K562 (cell line): Measurements from ENCODE around the gene PDLIM7. TPM values are rescaled to one million over a fixed set of nuclear protein-coding genes. Genes with fewer than 3 reads are reported as not detected.

ENCODE experiments used
- ATAC-seq: fragments of 200-7000 bp; cut with Tn5 transposase; 3 replicates; pipeline ENCODE4 v1.9.1; 2020; ENCODE audit warnings: moderate library complexity
- BruUV-seq: library from RNA; stranded (reverse); fragments of 400-500 nt; replicated peaks from 2 replicates; lab custom pipeline; 2021; lab: Mats Ljungman, UMichigan
- CTCF ChIA-PET: fragments of 300-600 bp; formaldehyde crosslinking; extraction: SDS; loops from one replicate; lab custom pipeline; 2021; ENCODE audit warnings: low intra/inter-chr PET ratio; lab: Yijun Ruan, JAX
- POLR2A ChIA-PET: fragments of 300-600, 350-650 bp; sonication (Branson Sonifier 250); formaldehyde crosslinking; extraction: SDS; loops from one replicate; lab custom pipeline; 2021; ENCODE audit warnings: antibody characterized with exemption, inconsistent platforms; lab: Yijun Ruan, JAX
- DNase-seq, 4 experiments: peaks; one replicate each; pipeline versions ENCODE4 v3.0.0 to v3.0.0-alpha.2; 2011 to 2018; ENCODE audit warnings: low spot score in 3 of 4, mixed read lengths in 3 of 4; ENCODE audit errors: extremely low read depth in 1 of 4
- FAIRE-seq: peaks from 2 replicates; lab custom pipeline; 2011; peaks lifted over from hg19 to GRCh38; lab: Jason Lieb, UNC
- H2AFZ ChIP-seq: 2 replicates; pipeline ENCODE4 v1.6.0; 2011; ENCODE audit warnings: low read depth, low read length, control low read depth, inconsistent platforms
- H3K27ac ChIP-seq: fragments of 200-600 bp; 3 replicates; pipeline ENCODE4 v1.8.0; 2011; ENCODE audit warnings: low read depth, mild to moderate bottlenecking, control low read depth, inconsistent platforms, low read length, moderate library complexity, mixed read lengths; ENCODE audit errors: extremely low read depth
- H3K27me3 ChIP-seq, 2 experiments: fragments of 300-600 bp in 1 of 2; 2 replicates in 1 of 2; 3 replicates in 1 of 2; pipeline versions ENCODE4 v1.6.0 to v1.8.0; 2011; ENCODE audit warnings: inconsistent platforms in 2 of 2, low read length in 2 of 2, mild to moderate bottlenecking in 1 of 2, mixed read lengths in 1 of 2, moderate library complexity in 1 of 2; ENCODE audit not compliant: control insufficient read depth in 2 of 2, insufficient read depth in 2 of 2
- H3K36me3 ChIP-seq: fragments of 300-600 bp; 3 replicates; pipeline ENCODE4 v1.8.0; 2011; ENCODE audit warnings: mild to moderate bottlenecking, low read length, inconsistent platforms; ENCODE audit not compliant: control insufficient read depth, insufficient read depth
- H3K4me1 ChIP-seq, 2 experiments: fragments of 200-600 bp in 1 of 2; replicated peaks in 1 of 2; 2 replicates in 1 of 2; 3 replicates in 1 of 2; pipeline versions ENCODE4 v1.5.1 to v1.8.0; 2011; ENCODE audit warnings: inconsistent platforms in 2 of 2, low read length in 2 of 2, mild to moderate bottlenecking in 1 of 2, mixed read lengths in 1 of 2, moderate library complexity in 1 of 2; ENCODE audit not compliant: control insufficient read depth in 2 of 2, insufficient read depth in 2 of 2
- H3K4me2 ChIP-seq: 2 replicates; pipeline ENCODE4 v1.6.1; 2011; ENCODE audit warnings: low read length, control low read depth, inconsistent platforms, mixed read lengths; ENCODE audit not compliant: insufficient read depth
- H3K4me3 ChIP-seq: fragments of 200-600 bp; sonication (generic), shearing (Covaris generic); 2 replicates; pipeline ENCODE4 v1.5.1; 2016; ENCODE audit warnings: control low read depth, inconsistent platforms
- H3K79me2 ChIP-seq: fragments of 200-600 bp; 3 replicates; pipeline ENCODE4 v1.8.0; 2011; ENCODE audit warnings: low read length, inconsistent platforms; ENCODE audit not compliant: control insufficient read depth, insufficient read depth
- H3K9ac ChIP-seq, 2 experiments: 2 replicates each; pipeline versions ENCODE4 v1.6.0 to v1.6.1; 2011; ENCODE audit warnings: low read depth in 2 of 2, low read length in 2 of 2, control low read depth in 1 of 2, inconsistent platforms in 1 of 2, mild to moderate bottlenecking in 1 of 2, mixed read lengths in 1 of 2; ENCODE audit not compliant: insufficient read depth in 1 of 2
- H3K9me1 ChIP-seq: one replicate; pipeline ENCODE4 v1.6.0; 2011; ENCODE audit warnings: inconsistent platforms, mild to moderate bottlenecking, low read length, moderate library complexity; ENCODE audit not compliant: control insufficient read depth, insufficient read depth
- H3K9me3 ChIP-seq: replicated peaks from 2 replicates; pipeline ENCODE4 v1.5.1; 2011; ENCODE audit warnings: low read depth, low read length, inconsistent platforms; ENCODE audit not compliant: control insufficient read depth, insufficient read depth
- H4K20me1 ChIP-seq: replicated peaks from 2 replicates; pipeline ENCODE4 v1.6.1; 2011; ENCODE audit warnings: low read length, inconsistent platforms, mixed read lengths; ENCODE audit not compliant: control insufficient read depth, insufficient read depth
- POLR2G ChIP-seq: fragments of 200-400 bp; formaldehyde crosslinking; IDR thresholded peaks from 2 replicates; pipeline ENCODE4 v1.6.1; 2017; ENCODE audit warnings: low read depth, mild to moderate bottlenecking, antibody characterized with exemption, low read length, moderate library complexity
- PPARD ChIP-seq: fragments of 250-450 bp; sonication (Bioruptor Pico); IDR thresholded peaks from 2 replicates; pipeline ENCODE4 v1.8.0; 2022; ENCODE audit warnings: inconsistent platforms, mild to moderate bottlenecking, moderate library complexity
- RFX5 ChIP-seq: IDR thresholded peaks from 2 replicates; pipeline ENCODE4 v1.6.1; 2011; ENCODE audit warnings: low read depth, mild to moderate bottlenecking, improper control_type of control experiment, low read length
- ZBTB9 ChIP-seq: fragments of 450-650 bp; formaldehyde crosslinking; IDR thresholded peaks from 2 replicates; pipeline ENCODE4 v1.4.0; 2020; ENCODE audit warnings: mild to moderate bottlenecking, moderate library complexity
- ZFP30 ChIP-seq: fragments of 250-450 bp; sonication (Bioruptor Pico); IDR thresholded peaks from 2 replicates; pipeline ENCODE4 v1.8.0; 2022; ENCODE audit warnings: moderate library complexity, mild to moderate bottlenecking, inconsistent platforms, borderline replicate concordance
- WGBS: fragments of 100-300 bp; shearing (Covaris generic); methylation state at CpG from one replicate; pipeline ENCODE4 v1.1.6; 2016; ENCODE audit warnings: low coverage, mixed read lengths; ENCODE audit not compliant: insufficient coverage; ENCODE audit errors: missing lambda C conversion rate; 5-methylcytosine and 5-hydroxymethylcytosine counted together
- in situ Hi-C: fragments of 300-500 bp; cut with MboI; formaldehyde crosslinking; loops from 4 replicates; pipeline ENCODE4 v1.15.0; 2018; ENCODE audit warnings: inconsistent platforms, mixed read lengths
- intact Hi-C: fragments of 100-400 bp; cut with micrococcal nuclease; formaldehyde crosslinking; loops from 2 replicates; pipeline ENCODE4 v1.14.2; 2022
- polyA plus RNA-seq, 8 experiments: library from polyadenylated mRNA; depleted of rRNA in 4 of 8; stranded (reverse) in 5 of 8; unstranded in 3 of 8; fragments of >200 nt; fragmentation: Nextera tagmentation in 2 of 8; fragmentation: Illumina TruSeq in 1 of 8; extraction: Ambion mirVana in 2 of 8; extraction: Trizol in 1 of 8; gene quantifications; 2 replicates each; pipeline versions ENCODE4 v1.2.1 to v1.2.3, GENCODE V29; 2011 to 2014; ENCODE audit warnings: inconsistent platforms in 1 of 8, missing spikeins in 1 of 8
- total RNA-seq, 7 experiments: library from RNA; depleted of rRNA in 6 of 7; stranded (reverse); fragments of >200 nt in 6 of 7; fragmentation: Illumina TruSeq in 2 of 7; extraction: Trizol in 2 of 7; gene quantifications; 2 replicates each; pipeline versions ENCODE4 v1.2.1 to v1.2.3, GENCODE V29; 2011 to 2021; ENCODE audit warnings: low replicate concordance in 1 of 7

The PDLIM7 gene
- total and polyA plus RNA-seq, 9 of the 15 experiments (the other 6 are each of a cell fraction or from before 2014, with no cell fraction given), result 2.1 to 124 (median 32.6) TPM

GRCh38 chr5:177523711-177524538 is 26.5 kb upstream of the PDLIM7 start:
- peaks cover 6% of the 10 kb centered on the region; the same call in 1 of the 3 replicates for H3K79me2 ChIP-seq
- TF ChIP-seq ZBTB9 (CRISPR knock-in tag) (no peak), ZFP30 (CRISPR knock-in tag) (no peak), PPARD (CRISPR knock-in tag) (no peak), POLR2G (peak; percentile 70), RFX5 (no peak)
- no peaks in the 10 kb centered on the region for H3K9me1 ChIP-seq
- no peak overlapping the region for H2AFZ ChIP-seq
- H3K9me3 ChIP-seq, result no peaks in the 10 kb centered on the region
- intact Hi-C loops (no loop called here), in situ Hi-C loops (no loop called here)
- no peak overlapping the region for H3K4me3 ChIP-seq
- no peak for FAIRE-seq
- BruUV-seq, result no TSS peak
- H3K9ac ChIP-seq, result peak overlapping the region in 1 of 2 experiments; percentile 40; a peak in 1 of 4 replicates
- H4K20me1 ChIP-seq, result peaks cover 2% of the 10 kb centered on the region
- ChIA-PET CTCF (no interaction called here), POLR2A (interaction anchor here (0.6 to 1.2 kb wide), 6 partner anchors 13 to 270 kb away, joined by 3 to 5 read pairs (median 4); no protein-coding TSS in a partner anchor)
- peaks cover 92% of the 10 kb centered on the region; the same call in 2 of the 3 replicates for H3K36me3 ChIP-seq
- no peak overlapping the region for H3K4me2 ChIP-seq
- no peak for DNase-seq
- no peak overlapping the region for H3K27ac ChIP-seq
- no peak for ATAC-seq
- 94% methylated on average over 16 of the region's 19 CpGs for WGBS
- no peaks in the 10 kb centered on the region for H3K27me3 ChIP-seq
- H3K4me1 ChIP-seq, result peaks cover 6 to 31% of the 10 kb centered on the region in 2 experiments; a peak in 4 of 5 replicates
